Panc1 (cell line): ENCODE results near the gene MTHFD1.

ENCODE experiments used
- CTCF ChIP-seq: fragments of 450-650 bp; IDR thresholded peaks from 2 replicates; pipeline ENCODE4 v1.5.1; 2017; ENCODE audit warnings: mild to moderate bottlenecking
- POLR2AphosphoS5 ChIP-seq: IDR thresholded peaks from 2 replicates; pipeline ENCODE4 v1.6.1; 2012; ENCODE audit warnings: mild to moderate bottlenecking, low read depth, low read length, moderate library complexity
- REST ChIP-seq, 2 experiments: IDR thresholded peaks; 2 replicates each; pipeline ENCODE4 v1.6.1; 2011 to 2012; ENCODE audit warnings: low read depth in 2 of 2, control low read depth in 1 of 2, low read length in 1 of 2, mild to moderate bottlenecking in 1 of 2, moderate library complexity in 1 of 2; ENCODE audit not compliant: insufficient read depth in 1 of 2
- SIN3A ChIP-seq: IDR thresholded peaks from 2 replicates; pipeline ENCODE4 v1.6.1; 2012; ENCODE audit warnings: low read depth, mild to moderate bottlenecking, low read length, moderate library complexity, borderline replicate concordance; ENCODE audit not compliant: insufficient read depth
- TCF7L2 ChIP-seq: IDR thresholded peaks from 2 replicates; pipeline ENCODE4 v1.6.1; 2011; ENCODE audit warnings: mild to moderate bottlenecking, low read depth, low read length, inconsistent platforms

- TF ChIP-seq CTCF (no peak), POLR2AphosphoS5 (no peak), REST (IDR thresholded peaks at IDR 0.05; ENCODE audit: insufficient read depth in 1 of 2, low read depth in 2 of 2, low read length in 1 of 2) (no peak), SIN3A (no peak), TCF7L2 (no peak)
Measured at GRCh38 chr14:64468451-64468850, 80.3 kb downstream of the MTHFD1 start.
